Spleen (tissue), 11 donors: ENCODE results near the gene CTRL. TPM values are rescaled to one million over a fixed set of nuclear protein-coding genes. Genes with fewer than 3 reads are reported as not detected.

Experiments used
- DNase-seq: peaks from one replicate; pipeline ENCODE4 v3.0.0-alpha.2; 2020
- H3K27ac ChIP-seq, 8 donors: fragments of 200-600 bp; sonication (generic) in 7 of 8; 1 replicate in 4 of 8; 2 replicates in 4 of 8; pipeline versions ENCODE4 v1.5.0 to v1.8.0; 2016 to 2021; ENCODE audit warnings: inconsistent platforms in 4 of 8, mild to moderate bottlenecking in 4 of 8, moderate library complexity in 1 of 8
- H3K27me3 ChIP-seq, 7 donors: fragments of 200-600 bp; sonication (generic) in 6 of 7; replicated peaks in 1 of 7; 1 replicate in 4 of 7; 2 replicates in 3 of 7; pipeline versions ENCODE4 v1.5.0 to v1.8.0; 2016 to 2021; ENCODE audit warnings: inconsistent platforms in 3 of 7, mild to moderate bottlenecking in 1 of 7
- H3K36me3 ChIP-seq, 6 donors: fragments of 200-600 bp; sonication (generic) in 5 of 6; 1 replicate in 4 of 6; 2 replicates in 2 of 6; pipeline versions ENCODE4 v1.5.0 to v1.8.0; 2016 to 2021; ENCODE audit warnings: inconsistent platforms in 2 of 6
- H3K4me1 ChIP-seq, 6 donors: fragments of 200-600 bp; sonication (generic) in 5 of 6; 1 replicate in 3 of 6; 2 replicates in 3 of 6; pipeline versions ENCODE4 v1.5.0 to v1.8.0; 2016 to 2021; ENCODE audit warnings: inconsistent platforms in 3 of 6
- H3K4me3 ChIP-seq, 8 donors: fragments of 200-600 bp; sonication (generic) in 7 of 8; 1 replicate in 4 of 8; 2 replicates in 4 of 8; pipeline versions ENCODE4 v1.5.0 to v1.8.0; 2016 to 2021; ENCODE audit warnings: inconsistent platforms in 4 of 8, mild to moderate bottlenecking in 4 of 8, moderate library complexity in 2 of 8
- H3K9me3 ChIP-seq, 8 donors: fragments of 200-600 bp; sonication (generic) in 7 of 8; 1 replicate in 4 of 8; 2 replicates in 4 of 8; pipeline versions ENCODE4 v1.5.0 to v1.8.0; 2016 to 2021; ENCODE audit warnings: inconsistent platforms in 4 of 8
- CTCF ChIP-seq, 11 experiments: fragments of 200-600 bp in 7 of 11; fragments of 450-650 bp in 4 of 11; sonication (generic) in 4 of 11; IDR thresholded peaks in 8 of 11; conservative IDR thresholded peaks in 3 of 11; 1 replicate in 7 of 11; 2 replicates in 4 of 11; pipeline versions ENCODE4 v1.4.0 to v1.8.0; 2016 to 2021; ENCODE audit warnings: antibody characterized with exemption in 11 of 11, inconsistent platforms in 4 of 11, mild to moderate bottlenecking in 1 of 11
- POLR2A ChIP-seq, 3 donors: fragments of 450-650 bp; IDR thresholded peaks; one replicate each; pipeline ENCODE4 v1.5.1; 2017; ENCODE audit warnings: antibody characterized with exemption in 3 of 3, mild to moderate bottlenecking in 1 of 3
- POLR2AphosphoS5 ChIP-seq, 3 donors: sonication (generic); formaldehyde crosslinking; IDR thresholded peaks; one replicate each; pipeline ENCODE4 v1.5.1; 2017; ENCODE audit warnings: antibody characterized with exemption in 3 of 3
- WGBS, 5 donors: extraction: QIAGEN DNeasy Blood & Tissue Kit in 3 of 5; methylation state at CpG; one replicate each; pipeline versions ENCODE4 v1.1.5 to v1.1.7; 2013 to 2018; 5-methylcytosine and 5-hydroxymethylcytosine counted together
- intact Hi-C: fragments of 100-400 bp; cut with DNase I; formaldehyde crosslinking; loops from one replicate; pipeline ENCODE4 v1.15.0; 2023; ENCODE audit warnings: low total_unique reads
- polyA plus RNA-seq, 3 donors: library from polyadenylated mRNA; stranded (reverse); fragments of 200-250 nt; gene quantifications; one replicate each; pipeline ENCODE4 v1.2.1, GENCODE V29; 2013
- total RNA-seq, 7 donors: library from RNA; depleted of rRNA in 3 of 7; stranded (reverse); fragments of >200 nt in 3 of 7; fragmentation: NEBNext Ultra II Directional in 4 of 7; extraction: Animal tissue kit (Norgen Biotek cat#: 25700) in 4 of 7; gene quantifications; one replicate each; pipeline versions ENCODE4 v1.1.0 to v1.2.1, GENCODE V29; 2016 to 2021
- donor health status: healthy with polysubstance abuse.
- donor health status: DM: no; HTN: no; CAD: no; lungs with moderate emphysema.
- donor health status: DM: no; HTN: no; CAD: no.
- donor health status: Bipolar disorder and iron deficiency.
- donor health status: healthy.
- donor health status: DM: no; HTN: no; CAD: no.
- donor health status: DM: yes; HTN: yes; CAD: no.

The CTRL gene
- total and polyA plus RNA-seq, 10 donors = 2.0 to 10.3 (median 4.7) TPM

GRCh38 chr16:67910158-67910557, 21.5 kb downstream of the CTRL start:
- TF ChIP-seq POLR2A (IDR thresholded peaks at IDR 0.05) = no peak
- no peak for TF ChIP-seq CTCF (IDR thresholded peaks at IDR 0.05 in 8 of 11, conservative IDR thresholded peaks at IDR 0.05 in 3 of 11)
- TF ChIP-seq POLR2AphosphoS5 (IDR thresholded peaks at IDR 0.05) = no peak
- WGBS, 5 donors = 38 to 66% (median 53%) methylated on average over 2 of the region's 2 CpGs
- Histone ChIP-seq H3K4me1 (peaks cover 0 to 17% (median 0%) of the 10 kb centered on the region in 6 donors), H3K9me3 (no peaks in the 10 kb centered on the region), H3K27ac (no peak overlapping the region), H3K4me3 (no peak overlapping the region), H3K27me3 (no peaks in the 10 kb centered on the region), H3K36me3 (peaks cover 0 to 78% (median 25%) of the 10 kb centered on the region in 6 donors)
- intact Hi-C loops = no loop called here
- DNase-seq = no peak

GRCh38 chr16:67909056-67909742, 22.5 kb downstream of the CTRL start:
- DNase-seq = no peak
- H3K4me3 ChIP-seq = no peak overlapping the region
- intact Hi-C loops = no loop called here
- H3K9me3 ChIP-seq = no peaks in the 10 kb centered on the region
- peaks cover 0 to 68% (median 25%) of the 10 kb centered on the region in 6 donors for H3K36me3 ChIP-seq
- TF ChIP-seq POLR2A (IDR thresholded peaks at IDR 0.05) = no peak
- peak in 1 of 3 donors; percentile 37 for TF ChIP-seq POLR2AphosphoS5 (IDR thresholded peaks at IDR 0.05)
- WGBS, 5 donors = 95 to 98% (median 97%) methylated on average over 35 to 36 of the region's 36 CpGs
- peaks cover 0 to 17% (median 0%) of the 10 kb centered on the region in 6 donors for H3K4me1 ChIP-seq
- no peak overlapping the region for H3K27ac ChIP-seq
- no peaks in the 10 kb centered on the region for H3K27me3 ChIP-seq

- H3K36me3 ChIP-seq = peaks cover 0 to 67% (median 29%) of the 10 kb centered on the region in 6 donors
- H3K4me3 ChIP-seq = no peak overlapping the region
- peaks cover 0 to 25% (median 5%) of the 10 kb centered on the region in 6 donors for H3K4me1 ChIP-seq
- TF ChIP-seq CTCF (IDR thresholded peaks at IDR 0.05 in 8 of 11, conservative IDR thresholded peaks at IDR 0.05 in 3 of 11) = no peak
- no peak for TF ChIP-seq POLR2AphosphoS5 (IDR thresholded peaks at IDR 0.05)
- no peak for TF ChIP-seq POLR2A (IDR thresholded peaks at IDR 0.05)
- WGBS, 5 donors = 87 to 95% (median 94%) methylated on average over 11 of the region's 11 CpGs
- no peaks in the 10 kb centered on the region for H3K9me3 ChIP-seq
- H3K27ac ChIP-seq = no peak overlapping the region
- DNase-seq = no peak
- H3K27me3 ChIP-seq = no peaks in the 10 kb centered on the region
- intact Hi-C loops = no loop called here
These were observed 24.1 kb downstream of the CTRL start for GRCh38 chr16:67907397-67908180.

GRCh38 chr16:67902831-67903230, 28.8 kb downstream of the CTRL start:
- Histone ChIP-seq H3K4me3 (no peak overlapping the region), H3K4me1 (peaks cover 0 to 30% (median 9%) of the 10 kb centered on the region in 6 donors), H3K27me3 (no peaks in the 10 kb centered on the region), H3K27ac (peak overlapping the region in 6 of 8 donors; percentile 29 to 81 (median 47)), H3K9me3 (no peaks in the 10 kb centered on the region), H3K36me3 (peaks cover 0 to 45% (median 4%) of the 10 kb centered on the region in 6 donors)
- WGBS, 5 donors = 76 to 91% (median 82%) methylated on average over 4 of the region's 4 CpGs
- no peak for TF ChIP-seq POLR2AphosphoS5 (IDR thresholded peaks at IDR 0.05)
- TF ChIP-seq CTCF (IDR thresholded peaks at IDR 0.05 in 8 of 11, conservative IDR thresholded peaks at IDR 0.05 in 3 of 11) = no peak
- no peak for TF ChIP-seq POLR2A (IDR thresholded peaks at IDR 0.05)
- DNase-seq = no peak
- intact Hi-C loops = no loop called here
